Iris pigment epithelial cell (primary cell): ENCODE results near the gene GYPA.
"Not testable (repeated sequence)": the region's sequence is repeated elsewhere in the genome, so short reads cannot be mapped to it uniquely, and the experiment has no call there.

ENCODE experiments used
- DNase-seq: peaks from one replicate; pipeline ENCODE4 v3.0.0-alpha.2; 2011; ENCODE audit warnings: low read depth

The GYPA gene

DNA sequence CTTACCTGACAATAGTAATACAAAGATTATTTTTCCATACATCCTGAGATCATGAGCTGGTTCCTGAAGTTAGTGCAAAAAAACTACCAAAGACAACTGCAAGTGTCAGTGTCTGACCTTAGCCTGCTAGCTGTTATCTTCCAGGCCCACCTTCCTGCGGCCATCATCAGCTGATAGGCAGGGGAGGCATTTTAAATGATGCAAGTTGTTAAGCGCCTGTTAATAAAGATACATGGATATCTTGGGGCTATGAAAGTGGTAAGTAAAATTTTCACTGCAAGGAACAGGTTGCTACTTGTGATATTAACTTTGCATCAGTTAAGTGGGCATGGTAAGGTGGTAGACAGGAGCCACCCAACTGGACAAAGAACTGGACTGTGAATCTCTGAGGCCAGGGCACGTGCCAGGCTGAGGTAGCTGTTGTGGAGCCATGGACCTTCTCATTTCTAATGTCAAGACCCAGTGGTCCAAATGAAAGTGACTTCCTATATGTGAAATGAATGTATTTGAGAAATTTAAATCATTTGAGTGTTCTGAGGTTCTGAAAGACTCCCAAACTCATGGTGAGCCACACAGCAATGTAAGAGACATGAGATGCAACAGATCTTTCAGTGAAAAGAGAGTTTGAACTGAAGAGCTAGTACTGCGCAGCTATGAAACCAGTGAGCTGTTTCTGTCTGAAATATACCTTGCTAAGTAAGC is at the start of gene GYPA:
GYPA (minus strand) TSS at position 125 of the 702 bp plus-strand sequence; CDS start at position 42, 83 bp downstream.
- DNase-seq: not testable (repeated sequence)

GRCh38 chr4:144190009-144190408 is 49.5 kb upstream of the GYPA start:
- no peak for DNase-seq

DNA sequence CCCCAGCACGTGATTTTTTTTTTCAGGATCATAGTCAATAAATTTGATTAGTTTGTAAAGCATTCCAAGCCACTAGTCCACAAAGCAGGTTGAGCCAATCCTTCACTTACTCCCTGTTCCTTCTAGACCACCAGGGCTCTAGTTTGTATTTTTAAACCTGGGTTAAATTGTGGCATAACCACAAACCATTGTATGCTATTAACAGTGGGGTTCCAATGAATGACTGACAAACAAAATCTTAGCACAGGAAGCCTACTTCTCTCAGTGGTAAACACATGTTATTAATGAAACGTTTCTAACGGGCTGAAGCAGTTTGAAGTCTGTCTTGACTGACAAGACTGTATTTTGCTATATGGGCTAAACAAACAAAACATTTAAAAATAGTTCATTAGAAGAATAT is 48.6 kb upstream of the GYPA start:
- no peak for DNase-seq

GRCh38 chr4:144185086-144185485 is 44.6 kb upstream of the GYPA start:
- DNase-seq: no peak

DNA sequence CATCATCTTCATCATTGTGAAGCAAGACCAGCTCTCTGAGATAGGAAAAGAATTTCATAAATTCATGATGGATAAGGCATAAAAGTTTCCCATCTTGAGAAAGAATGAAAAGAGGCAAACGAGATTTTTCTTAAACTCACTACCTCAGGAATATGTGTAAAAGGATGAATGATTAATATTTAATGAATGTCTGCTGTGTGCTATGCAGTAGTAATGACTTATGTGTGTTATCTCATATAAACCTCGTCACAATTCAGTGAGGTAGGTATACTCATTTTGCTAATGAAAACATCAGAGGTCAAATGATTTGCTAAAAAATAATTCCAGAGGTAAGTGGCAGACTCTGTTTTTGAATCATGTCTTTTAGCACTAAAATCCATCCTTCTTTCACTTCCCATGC is 42.6 kb upstream of the GYPA start:
- DNase-seq: no peak

DNA sequence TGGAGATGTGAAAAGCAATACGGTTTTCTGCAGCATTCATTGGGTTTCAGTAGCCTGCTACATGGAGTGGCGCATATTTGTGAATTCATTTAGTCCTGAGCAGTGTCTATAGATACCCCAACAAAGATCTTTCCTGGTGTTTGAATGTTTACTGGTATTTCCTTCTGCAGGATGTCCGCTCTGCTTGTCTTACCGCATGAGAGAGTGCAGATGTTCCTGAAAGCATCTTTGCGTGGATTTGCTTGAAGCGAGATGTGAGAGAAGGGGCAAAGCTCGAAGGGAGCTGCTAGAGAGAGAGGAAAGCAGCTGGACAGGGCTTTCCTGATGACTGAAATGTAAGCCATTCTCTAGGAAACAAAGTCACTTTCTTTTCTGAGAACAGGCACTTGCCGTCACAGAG is 40.9 kb upstream of the GYPA start:
- DNase-seq: no peak

GRCh38 chr4:144179152-144179739 is 38.7 kb upstream of the GYPA start:
- DNase-seq: no peak

GRCh38 chr4:144178414-144178813 is 37.9 kb upstream of the GYPA start:
- DNase-seq: peak; percentile 10

GRCh38 chr4:144176476-144176875 is 36.0 kb upstream of the GYPA start:
- no peak for DNase-seq

- DNase-seq: peak; percentile 63
These were observed 34.0 kb upstream of the GYPA start for GRCh38 chr4:144174401-144175067.

DNA sequence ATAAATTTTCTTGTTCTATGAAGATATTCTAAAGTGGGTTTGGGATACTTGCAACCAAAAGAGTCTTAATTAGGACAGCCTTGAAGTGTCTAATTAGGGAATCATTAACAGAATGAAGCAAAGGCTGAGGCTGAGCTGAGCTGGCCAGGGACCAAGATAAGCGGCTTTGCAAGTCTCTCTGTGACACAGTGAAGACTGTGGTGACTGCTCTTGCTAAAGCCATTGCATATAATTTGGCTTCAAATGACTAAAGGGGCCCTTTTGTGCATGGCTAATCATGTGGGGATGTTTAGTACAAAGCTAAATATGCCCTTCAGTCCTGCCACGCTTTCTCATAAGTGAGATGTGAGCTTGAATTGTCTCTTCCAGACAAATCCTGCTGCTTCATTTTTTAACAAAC is 31.2 kb upstream of the GYPA start:
- DNase-seq: no peak

DNA sequence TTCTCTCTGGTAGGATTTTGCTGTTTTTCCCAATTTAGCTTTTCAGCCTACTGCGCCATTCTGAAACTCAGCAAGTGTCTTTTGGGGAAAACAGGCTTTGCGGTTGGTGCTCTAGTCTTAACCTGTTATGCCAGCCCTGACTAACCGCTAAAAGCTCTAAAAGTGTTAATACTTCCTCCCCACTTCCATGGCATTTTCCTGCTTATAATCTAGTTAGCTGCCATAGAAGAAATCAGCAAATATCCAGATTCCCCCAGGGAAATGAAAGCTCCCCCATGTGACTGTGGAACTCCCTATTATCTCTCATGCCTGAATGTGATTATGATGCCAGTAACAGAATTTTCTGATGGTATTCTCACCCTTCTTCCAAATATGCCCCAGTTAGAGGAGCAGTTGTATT is 28.7 kb upstream of the GYPA start:
- no peak for DNase-seq

DNA sequence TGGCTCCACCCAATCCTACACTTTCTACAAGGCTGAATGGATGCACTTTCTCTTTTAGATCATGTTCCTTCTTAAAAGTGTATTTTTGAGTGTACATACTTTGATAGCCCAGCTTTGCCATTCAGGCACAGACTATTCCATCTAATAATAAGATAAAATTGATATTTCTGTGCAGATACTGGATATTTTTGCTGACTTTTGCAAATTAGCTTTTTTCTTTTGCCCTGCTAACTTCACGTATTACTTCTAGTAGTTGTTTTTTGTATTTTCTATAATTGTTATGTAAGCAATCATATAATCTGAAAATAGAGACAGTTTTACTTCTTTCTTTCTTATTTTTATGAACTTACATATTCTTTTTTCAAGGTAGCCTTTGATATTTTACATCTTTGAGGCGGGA is 13.5 kb upstream of the GYPA start:
- no peak for DNase-seq

DNA sequence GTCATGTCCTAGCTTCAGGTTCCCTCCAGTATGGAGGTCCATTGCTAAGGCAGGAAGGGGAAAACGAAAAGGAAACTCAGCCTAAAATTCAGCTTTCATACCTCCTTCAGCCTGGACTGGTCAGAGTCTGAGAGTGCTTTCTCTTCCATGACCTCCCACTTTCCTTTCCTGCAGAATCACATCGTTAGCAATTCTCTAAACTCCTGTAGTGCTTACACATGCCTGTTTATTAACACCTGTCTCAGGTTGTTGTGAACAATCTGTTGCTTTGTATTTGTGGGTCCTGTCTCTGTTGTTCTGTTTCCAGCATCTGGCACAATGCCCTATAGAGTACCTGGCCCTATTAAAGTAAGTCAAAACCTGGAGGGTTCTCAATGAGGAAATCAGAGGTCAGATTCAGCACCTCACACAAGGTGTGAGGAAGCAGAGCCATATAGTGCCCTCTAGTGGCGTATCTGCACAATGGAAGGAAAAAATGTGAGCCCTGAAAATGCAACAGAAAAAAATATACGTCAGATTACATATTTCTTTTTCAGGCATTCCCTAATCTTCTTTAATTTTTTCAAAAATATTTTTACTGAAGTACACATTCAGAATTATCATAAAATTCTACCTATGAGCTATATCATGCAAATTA is 2.3 kb upstream of the GYPA start:
- DNase-seq: peak; percentile 15

- no peak for DNase-seq
These were observed 975 bp upstream of the GYPA start for GRCh38 chr4:144141493-144141892.

- DNase-seq: not testable (repeated sequence)
These were observed 527 bp downstream of the GYPA start for GRCh38 chr4:144139991-144140390.

GRCh38 chr4:144139547-144139946 is 971 bp downstream of the GYPA start:
- not testable (repeated sequence) for DNase-seq

- DNase-seq: not testable (repeated sequence)
These were observed 2.3 kb downstream of the GYPA start for GRCh38 chr4:144138239-144138638.

- peak; percentile 4 for DNase-seq
These were observed 3.2 kb downstream of the GYPA start for GRCh38 chr4:144137137-144137931.

DNA sequence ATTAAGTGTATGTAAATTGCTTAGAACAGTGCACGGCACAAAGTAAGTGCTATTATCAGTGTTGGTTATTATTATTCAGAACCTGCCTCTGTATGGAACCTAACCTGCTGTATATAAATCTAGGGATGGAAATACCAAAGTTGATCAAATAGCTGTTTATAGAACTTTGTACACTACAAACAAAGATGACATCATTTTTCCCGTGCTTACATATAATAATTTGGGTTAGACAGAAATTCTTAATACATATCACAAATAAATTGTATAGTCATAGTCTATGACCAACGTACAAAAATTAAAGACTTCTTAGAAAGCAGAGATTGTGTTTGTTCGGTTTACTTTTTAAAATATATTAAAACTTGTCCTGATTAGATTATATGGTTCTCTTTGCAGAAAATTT is 4.3 kb downstream of the GYPA start:
- DNase-seq: not testable (repeated sequence)

DNA sequence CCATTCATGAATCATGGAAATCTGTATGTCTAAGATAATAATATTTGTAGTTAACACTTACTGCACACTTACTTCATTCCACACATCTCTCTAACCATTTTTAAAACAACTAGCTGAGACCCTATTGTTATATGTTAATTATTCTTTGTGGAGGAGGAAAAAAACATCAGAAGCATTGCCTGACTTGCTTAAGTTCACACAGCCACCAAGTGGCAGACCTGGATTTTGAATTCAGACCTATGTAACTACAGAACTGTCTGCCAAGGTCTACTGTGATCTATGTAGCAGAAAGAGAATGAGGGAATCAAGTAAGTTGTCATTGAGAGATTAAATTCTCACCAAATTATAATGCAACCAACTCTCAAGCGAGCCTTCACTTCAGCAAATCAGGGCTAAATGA is 10.4 kb downstream of the GYPA start:
- DNase-seq: not testable (repeated sequence)

DNA sequence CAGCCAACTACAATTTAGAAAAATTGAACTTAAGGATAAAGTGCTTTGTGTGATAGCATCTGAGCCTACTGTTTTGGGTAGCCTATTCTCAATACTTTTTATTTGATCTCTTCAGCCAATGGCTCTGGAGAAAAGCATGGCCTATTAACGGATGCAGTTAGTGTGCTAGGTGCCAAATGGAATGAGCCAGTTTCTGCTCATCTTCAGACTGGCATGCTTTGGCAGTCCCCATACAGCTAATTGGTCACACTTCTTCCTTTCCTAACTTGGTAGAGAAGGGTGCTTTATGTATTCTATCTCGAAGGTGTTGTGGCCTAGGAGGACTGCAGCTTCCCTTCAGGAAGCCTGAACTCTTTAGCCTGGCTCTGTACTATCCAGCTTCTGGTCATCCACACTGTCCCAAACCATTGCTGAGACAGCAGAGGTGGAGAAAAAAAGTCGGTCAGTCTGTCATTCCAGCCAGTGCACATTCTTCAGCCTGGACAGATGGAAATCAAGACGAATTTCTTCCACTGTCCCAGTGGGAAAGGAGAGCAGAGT is 11.1 kb downstream of the GYPA start:
- DNase-seq: not testable (repeated sequence)
